Measurements from ENCODE around the gene BAAT.

BAAT gene

DNA sequence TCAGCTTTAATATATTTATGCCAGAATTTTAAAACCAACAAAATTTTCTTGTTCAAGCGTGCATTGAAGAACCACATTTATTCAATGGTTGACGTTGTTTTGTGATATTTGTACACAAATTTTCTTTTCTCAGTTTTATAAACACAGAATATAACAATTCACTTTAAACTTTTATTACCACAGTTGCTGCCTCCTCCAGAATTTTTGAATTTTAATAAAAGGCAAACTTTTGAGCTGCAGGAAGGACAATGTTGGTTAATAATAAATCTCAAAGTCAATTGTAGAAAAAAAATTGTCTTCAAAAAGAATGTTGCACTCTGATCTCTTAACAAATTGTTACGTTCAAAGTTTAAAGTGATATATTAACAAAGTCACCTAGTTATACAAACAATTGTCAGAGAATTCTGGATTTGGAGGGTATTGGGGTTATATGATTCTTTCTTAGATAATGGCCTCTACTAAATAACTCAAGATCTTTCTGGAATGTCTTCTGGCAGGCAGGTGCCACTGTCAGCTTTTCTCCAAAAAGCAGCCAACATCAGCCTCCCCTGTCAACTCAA is 60.5 kb downstream of the BAAT start:
- no peak for FAIRE-seq
- no peak for DNase-seq (ENCODE audit: low spot score)

DNA sequence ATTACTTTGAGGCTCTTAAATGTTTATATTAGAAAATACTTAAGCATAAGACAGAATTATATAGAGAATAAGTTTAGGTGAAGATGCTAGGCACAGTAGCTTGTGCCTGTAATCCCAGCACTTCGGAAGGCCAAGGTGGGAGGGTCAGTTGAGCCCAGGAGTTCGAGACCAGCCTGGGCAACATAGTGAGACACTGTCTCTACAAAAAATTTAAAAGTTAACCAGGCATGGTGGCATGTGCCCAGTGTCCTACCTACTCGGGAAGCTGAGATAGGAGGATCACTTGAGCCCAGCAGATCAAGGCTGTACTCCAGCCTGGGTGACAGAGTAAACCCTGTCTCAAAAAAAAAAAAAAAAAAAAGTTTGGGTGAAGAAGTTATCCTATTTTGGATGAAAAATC is 61.7 kb downstream of the BAAT start:
- DNase-seq (ENCODE audit: low spot score) (no peak), FAIRE-seq (no peak)

DNA sequence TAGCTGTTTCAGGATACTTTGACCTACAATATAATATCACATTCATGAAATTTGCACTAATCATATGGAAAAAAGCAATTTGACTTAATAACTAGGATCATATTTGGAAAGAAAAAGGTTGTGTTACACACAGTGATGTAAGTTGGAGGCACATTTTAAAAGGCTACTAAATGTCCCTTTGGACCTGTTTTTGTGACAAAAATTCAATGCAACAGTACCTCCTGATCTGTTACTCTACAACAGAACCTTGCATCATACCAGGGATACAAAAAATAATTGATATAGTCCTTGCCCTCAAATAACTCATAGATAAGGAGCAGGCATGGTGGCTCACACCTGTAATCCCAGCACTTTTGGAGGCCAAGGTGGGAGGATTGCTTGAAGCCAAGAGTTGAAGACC is 67.1 kb downstream of the BAAT start:
- no peak for FAIRE-seq

DNA sequence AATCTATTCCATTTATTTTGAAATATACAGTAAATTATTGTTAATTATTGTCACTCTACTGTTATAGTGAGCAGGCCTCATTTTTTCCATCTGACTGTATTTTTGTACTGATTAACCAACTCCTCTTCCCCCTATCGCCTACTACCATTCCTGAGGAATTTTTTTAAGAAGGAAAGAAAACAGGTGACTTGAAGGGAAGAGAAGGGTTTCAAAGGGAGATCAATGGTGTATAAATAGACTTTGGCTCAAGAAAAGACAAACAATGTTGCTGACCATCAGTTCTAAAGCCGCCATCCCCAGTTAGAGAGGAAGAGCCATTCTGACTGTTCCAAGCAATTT is 69.7 kb downstream of the BAAT start:
- no peak for FAIRE-seq
- no peak for DNase-seq (ENCODE audit: low spot score)

More for the DNA sequence above, 67.1 kb downstream of the BAAT start:
- no peak for DNase-seq (ENCODE audit: low spot score)

DNA sequence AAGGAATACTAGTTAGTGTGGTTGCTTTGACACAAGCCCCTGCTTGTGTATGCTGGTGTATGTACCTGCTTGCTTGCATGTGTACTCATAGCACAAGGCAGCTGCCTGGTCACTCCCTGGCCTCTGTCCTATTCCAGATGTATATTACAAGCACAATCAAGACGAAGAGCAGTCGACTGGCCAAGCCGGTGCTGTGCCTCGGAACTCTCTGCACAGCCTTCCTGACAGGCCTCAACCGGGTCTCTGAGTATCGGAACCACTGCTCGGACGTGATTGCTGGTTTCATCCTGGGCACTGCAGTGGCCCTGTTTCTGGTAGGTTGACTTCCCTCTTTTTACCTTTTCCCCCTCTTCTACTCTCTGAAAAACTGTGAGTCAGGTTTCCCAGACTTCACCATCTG is 72.1 kb downstream of the BAAT start:
- FAIRE-seq (no peak), DNase-seq (ENCODE audit: low spot score) (no peak)

DNA sequence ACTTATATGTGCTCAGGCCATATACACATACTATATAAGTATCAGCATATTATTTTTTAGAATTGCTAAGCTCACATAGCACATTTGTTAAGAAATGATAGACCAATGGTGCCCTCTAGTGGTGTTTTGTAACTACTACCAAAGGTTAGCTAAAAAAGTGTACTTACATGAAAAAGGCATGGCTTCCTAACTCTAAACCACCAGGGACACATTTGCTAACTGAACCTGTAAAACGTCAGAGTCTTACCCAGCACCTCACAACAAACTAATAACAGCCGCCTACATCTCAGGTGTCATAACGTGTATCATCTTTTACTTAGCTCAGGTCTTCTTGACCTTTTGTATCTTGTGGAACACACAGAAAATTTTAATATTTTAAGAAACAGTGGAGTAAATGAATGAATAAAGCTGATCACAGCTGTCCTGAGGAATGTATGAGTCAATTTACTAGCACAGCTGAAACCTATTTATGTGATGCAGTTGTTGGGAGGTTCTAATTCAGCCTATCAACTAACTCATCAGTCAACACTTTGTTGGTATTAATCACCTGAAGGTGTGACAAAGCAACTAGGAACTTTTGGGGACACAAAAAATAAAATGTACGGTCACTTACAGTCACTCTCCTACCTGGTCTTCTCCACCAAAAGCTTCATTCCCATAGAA is 72.9 kb downstream of the BAAT start:
- DNase-seq (ENCODE audit: low spot score) (peak; percentile 69), FAIRE-seq (peak; percentile 78)

DNA sequence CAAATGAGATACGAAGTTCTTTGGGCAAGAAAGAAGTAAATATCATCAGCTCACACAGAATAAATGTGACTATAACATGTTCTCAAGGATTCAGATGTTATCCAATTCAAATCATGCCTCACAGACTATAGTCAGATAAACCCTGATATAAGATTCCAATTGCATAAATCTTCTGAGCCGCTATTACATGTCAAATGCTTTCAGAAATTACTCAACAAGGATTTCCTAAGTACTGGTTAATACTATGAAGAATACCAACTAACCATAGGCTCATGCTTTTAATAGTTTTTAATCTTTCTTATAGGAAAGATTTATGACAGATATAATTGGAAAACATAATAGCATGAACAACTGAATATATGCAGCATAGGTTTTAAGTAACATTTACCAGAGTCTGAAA is 73.6 kb downstream of the BAAT start:
- DNase-seq (ENCODE audit: low spot score) (no peak), FAIRE-seq (no peak)

Measured in RCC 7860 (cell line).